ENCODE results near the gene HOXA7.

Gene HOXA7

GRCh38 chr7:27116031-27116961 lies 40.2 kb downstream of the HOXA7 start:
- no peak for DNase-seq

DNA sequence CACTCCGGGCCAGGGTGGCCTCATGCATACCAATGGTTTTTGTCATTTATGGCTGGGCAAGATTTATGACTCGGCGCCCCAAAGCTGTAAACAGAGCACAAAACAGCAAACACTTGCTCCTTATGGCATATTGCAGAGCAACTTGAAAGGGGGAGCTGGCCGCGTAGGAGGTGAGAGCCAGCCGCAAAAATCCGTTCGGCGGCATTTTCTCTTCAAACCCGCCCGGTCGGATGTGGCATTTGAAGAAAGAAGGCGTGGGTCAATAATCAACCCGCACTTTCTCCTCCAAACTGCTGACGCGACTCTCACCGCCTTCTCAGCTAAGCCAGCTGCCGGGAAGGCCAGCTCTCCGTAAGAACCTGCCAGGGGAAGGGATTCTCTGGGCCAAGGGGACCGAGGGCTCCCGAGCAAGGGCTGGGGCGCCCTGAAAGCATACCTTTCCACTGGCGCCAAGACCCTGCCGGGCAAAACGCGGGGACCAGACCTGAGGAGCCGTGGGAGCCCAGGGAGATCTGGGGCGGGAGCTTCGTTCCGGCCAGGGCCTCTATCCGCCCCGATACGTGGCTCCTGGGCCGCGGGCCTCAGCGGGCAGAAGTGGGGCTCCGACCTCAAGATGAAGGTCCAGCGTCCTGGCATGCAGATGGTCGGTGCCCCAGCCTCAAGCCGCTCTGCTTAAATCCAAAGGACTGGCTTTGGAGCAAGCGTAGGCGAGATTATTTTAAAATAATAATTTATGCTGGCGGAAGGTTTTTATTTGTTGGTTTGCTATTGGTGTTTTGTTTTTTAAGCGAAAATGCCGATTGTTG lies 41.1 kb downstream of the HOXA7 start:
- DNase-seq = no peak

DNA sequence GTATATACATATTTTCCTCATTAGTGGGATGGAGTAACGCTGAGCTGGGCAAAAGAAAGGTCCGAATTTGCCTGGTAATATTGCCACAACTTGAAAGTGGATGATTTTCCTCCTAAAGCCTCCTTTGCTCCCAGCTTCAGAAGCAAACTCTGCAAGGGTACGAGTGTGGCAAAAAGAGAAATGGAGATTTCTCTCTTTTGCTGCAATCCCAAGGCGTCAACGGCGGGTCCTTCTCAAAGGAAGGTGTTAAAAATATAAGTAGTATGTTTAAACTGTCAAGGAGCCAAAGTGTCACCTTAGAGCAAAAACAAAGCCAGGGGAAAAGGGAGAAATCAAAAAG lies 41.6 kb downstream of the HOXA7 start:
- DNase-seq = no peak

DNA sequence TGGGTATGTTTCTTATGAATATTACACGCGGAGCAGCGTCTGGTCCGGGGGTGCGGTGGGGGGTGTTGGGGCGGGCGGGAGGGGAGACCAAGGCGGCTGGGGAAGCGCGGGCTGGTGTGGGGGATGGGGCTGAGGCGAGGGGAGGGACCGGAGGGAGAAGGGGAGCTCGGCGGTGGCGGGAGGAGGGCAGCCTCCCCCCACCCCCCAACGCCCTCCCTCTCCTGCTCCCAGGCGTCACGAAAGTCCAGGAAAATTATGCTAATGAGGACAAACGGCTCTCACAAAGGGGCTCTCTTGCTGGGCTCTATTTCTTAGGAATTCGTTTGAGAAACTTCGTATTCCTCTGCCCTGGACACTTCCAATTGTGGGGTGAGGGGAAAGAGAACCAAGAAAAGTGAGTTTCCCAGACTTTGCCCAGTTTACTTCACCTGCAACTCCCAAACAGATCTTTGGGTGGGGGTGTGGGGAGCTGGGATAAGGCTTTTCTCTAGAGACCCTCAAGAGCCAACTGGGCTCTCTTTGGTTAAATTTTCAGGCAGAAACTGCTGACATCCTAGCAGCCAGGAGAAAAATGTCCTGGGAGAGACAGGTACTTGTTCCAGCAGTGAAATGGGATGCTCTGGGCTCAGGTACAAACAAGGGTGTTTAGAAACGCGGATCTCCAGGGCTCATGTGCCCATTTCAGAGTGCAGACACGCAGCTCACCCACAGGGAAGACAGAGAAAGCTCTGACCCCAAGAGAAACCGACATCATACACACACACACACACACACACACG lies 42.3 kb downstream of the HOXA7 start:
- DNase-seq = no peak

GRCh38 chr7:27112955-27113949 lies 43.2 kb downstream of the HOXA7 start:
- DNase-seq = peak; percentile 35

DNA sequence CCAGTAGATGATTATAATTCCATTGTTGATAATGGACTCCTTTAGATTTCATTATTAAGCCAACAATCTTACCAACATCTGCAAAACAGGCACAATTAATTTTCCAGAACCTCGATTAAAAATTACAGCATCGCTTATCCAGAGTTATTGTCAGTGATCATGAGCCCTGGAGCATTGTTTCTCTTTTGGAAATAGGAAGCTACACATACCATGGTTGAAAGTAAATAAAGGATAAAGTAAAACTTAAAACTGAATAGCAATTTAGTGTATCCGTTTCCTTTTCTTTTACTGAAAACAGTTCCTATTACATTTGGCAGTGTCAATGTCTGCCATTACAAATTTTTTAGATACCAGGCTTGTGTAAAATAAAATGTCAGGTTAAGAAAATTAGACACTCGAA lies 44.1 kb downstream of the HOXA7 start:
- DNase-seq = no peak

DNA sequence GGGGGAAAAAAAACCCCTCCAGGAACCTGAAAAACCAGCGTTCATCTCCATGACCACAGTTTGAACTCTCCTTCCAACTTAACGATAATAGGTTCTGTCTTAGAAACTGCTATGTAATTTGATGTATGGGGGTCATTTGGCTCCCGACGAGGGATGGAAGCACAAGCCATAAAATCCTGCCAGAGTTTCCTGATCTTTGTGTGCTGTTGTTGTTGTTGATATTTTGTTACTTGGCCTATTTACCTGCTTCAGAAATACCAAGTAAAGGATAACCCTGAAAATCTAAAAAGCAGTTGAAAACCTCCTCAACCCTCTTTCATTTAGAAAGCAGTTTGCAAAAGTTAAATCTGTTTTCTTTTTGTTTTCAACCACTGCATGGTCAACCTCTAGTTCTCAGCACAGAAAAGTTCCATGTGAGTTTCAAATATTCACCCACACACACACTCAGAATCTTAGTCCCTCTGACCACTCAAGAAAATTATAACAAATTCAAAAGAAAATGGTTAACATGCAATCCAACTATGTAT lies 44.7 kb downstream of the HOXA7 start:
- no peak for DNase-seq

- DNase-seq = no peak
Measured at GRCh38 chr7:27111042-27111750, 45.3 kb downstream of the HOXA7 start.

- peak; percentile 25 for DNase-seq
Measured at GRCh38 chr7:27110186-27111031, 46.1 kb downstream of the HOXA7 start.

DNA sequence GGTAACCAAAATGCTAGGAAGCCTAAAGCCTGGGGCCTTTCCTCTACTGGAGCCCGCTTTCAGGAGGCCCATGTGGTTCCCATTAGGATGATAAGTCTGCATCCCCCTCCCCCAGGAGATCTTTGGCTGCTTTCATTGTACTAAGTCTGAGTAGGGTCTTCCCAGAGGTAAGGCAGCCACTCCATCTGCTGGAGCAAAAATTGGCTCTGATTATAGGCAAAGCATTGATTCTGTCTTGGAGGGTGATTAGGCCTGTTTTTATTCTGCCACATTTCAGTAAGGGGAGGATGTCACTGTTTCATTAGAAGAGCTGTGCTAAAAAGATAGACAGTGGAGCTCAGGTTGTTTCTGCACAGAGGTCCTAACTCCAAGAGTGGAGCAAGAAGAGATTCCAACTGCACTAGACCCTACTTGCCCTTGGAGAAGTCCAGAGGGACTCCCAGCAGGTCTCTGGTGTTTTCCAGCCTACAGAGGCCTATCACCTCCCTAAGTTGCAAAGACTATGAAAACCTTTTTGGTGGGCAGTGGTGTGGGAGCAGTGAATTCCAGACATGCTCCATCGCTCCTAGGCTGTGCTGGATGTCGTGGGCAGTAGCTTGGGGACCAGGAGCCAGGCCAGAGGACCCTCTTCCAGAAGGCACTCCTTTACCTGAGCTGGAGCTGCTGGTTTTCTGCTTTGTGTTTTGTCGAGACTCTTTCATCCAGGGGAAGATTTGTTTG lies 46.8 kb downstream of the HOXA7 start:
- DNase-seq = no peak

GRCh38 chr7:27108390-27109127 lies 47.9 kb downstream of the HOXA7 start:
- DNase-seq = no peak

- no peak for DNase-seq
Measured at GRCh38 chr7:27107391-27108381, 48.8 kb downstream of the HOXA7 start.

DNA sequence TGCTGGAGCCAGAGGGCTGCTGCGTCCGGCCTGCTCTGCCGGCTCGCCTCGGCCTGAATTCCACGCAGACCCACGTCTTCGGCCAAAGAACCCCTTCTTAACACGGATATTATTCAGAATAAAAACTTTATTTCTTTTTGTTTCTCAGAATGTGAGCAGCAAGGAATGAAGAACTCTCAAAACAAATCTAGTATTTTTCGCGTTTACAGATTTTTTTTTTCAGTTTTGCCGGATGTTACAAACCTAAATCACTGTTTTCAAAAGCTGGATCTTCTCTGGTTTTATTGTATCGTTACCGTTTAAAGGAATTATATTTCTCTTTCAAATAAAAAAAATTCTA lies 49.6 kb downstream of the HOXA7 start:
- no peak for DNase-seq

DNA sequence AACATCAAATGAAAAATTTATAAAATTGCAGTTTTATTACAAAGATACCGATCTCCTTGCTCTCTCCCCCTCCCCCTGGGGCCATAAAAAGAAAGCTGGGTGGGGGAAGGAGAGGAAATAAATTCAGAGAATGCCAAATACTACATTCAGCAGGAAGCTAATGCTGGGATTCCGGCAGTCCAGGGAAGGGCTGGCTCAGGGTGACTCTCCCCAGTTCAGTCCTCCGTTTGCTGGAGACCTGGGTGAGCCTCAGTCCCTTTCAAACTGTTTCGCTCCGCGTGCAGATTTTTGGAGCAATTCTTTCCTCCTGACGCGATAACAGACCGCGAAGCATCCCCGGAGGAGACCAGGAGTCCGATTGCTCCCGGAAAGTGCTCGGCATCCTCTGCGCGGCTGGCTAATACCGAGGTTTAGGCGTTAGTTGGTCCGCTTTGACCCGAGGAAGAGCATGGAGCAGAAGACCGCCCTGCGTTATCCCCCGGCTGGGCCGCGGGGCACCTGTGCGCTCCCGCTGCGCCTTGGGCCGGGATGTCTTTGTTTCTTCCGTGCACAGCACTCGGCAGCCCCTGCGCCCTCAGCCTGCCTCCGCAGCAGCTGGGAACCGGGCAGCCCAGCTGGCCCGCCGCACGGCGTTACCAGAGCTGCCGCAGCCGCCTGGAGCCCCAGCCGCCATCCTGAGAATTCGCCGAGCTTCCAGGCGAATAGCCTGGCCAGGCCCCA lies 50.1 kb downstream of the HOXA7 start:
- no peak for DNase-seq

DNA sequence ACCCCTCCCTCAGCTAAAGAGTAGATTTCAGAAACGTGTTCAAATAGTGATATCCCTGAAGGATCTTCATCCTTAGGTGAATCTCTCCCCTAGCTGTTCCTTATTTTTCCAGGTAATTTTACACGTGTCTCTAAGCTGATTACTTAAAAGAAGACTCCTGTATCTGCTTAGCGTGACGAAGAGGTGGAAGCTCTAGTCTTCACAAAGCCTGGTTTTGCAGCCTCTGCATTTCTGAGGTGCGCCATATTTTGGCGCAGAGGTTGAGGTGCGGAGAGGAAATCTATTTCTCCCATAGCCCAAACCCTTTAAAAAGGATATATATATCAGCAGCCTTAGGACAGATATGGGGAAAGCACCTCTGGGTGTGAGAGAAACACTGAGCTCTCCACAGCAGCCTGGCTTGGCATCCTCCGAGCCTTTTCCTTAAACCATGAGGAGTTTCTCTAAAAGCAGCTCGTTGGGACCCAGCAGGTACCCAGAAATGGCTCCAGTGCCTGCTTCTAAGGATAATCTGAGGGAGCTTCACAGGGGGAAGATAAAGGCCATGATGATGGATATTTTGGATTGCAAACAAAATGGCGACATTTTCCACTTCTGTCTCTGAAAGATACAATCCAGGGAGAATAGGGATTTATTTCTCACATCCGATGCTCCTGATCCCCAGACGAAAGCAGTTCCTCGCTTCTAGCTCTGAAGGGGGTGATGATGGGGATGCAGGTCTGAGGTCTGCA lies 51.0 kb downstream of the HOXA7 start:
- DNase-seq = no peak
